OCI-LY1 (cell line): ENCODE results near the gene SLC28A2.

Source experiments
- CTCF ChIP-seq: fragments of 200-600 bp; sonication (generic), shearing (Covaris generic); IDR thresholded peaks from 2 replicates; pipeline ENCODE4 v1.5.1; 2017; ENCODE audit warnings: mild to moderate bottlenecking, antibody characterized with exemption, low read length, moderate library complexity, mixed read lengths
- EZH2 ChIP-seq: fragments of 200-600 bp; sonication (generic), shearing (Covaris generic); IDR thresholded peaks from 2 replicates; pipeline ENCODE4 v1.8.0; 2017; ENCODE audit warnings: borderline replicate concordance, mixed run types, mild to moderate bottlenecking, antibody characterized with exemption, low read length, moderate library complexity, mixed read lengths

GRCh38 chr15:45231864-45232562 lies 20.0 kb upstream of the SLC28A2 start:
- TF ChIP-seq CTCF (no peak), EZH2 (no peak)
